ENCODE data around the gene CNGA3.

CNGA3 gene

GRCh38 chr2:98388081-98388480, 41.8 kb downstream of the CNGA3 start:
- H3K79me2 ChIP-seq (ENCODE audit: insufficient read depth, low read length) = no peaks in the 10 kb centered on the region
- no peaks in the 10 kb centered on the region for H3K9me2 ChIP-seq (replicated peaks; ENCODE audit: low read depth, low read length)
- no peak overlapping the region for H3K4me2 ChIP-seq (ENCODE audit: low read depth, low read length, poor library complexity, severe bottlenecking)
- no peaks in the 10 kb centered on the region for H3K27me3 ChIP-seq (ENCODE audit: insufficient read depth, low read length, poor library complexity, severe bottlenecking)
- no peak overlapping the region for H3K4me3 ChIP-seq (ENCODE audit: low read length, poor library complexity, severe bottlenecking)
- H3K9ac ChIP-seq (ENCODE audit: low read depth, low read length, poor library complexity, severe bottlenecking) = no peak overlapping the region
- H4K20me1 ChIP-seq (ENCODE audit: insufficient read depth, low read length, poor library complexity, severe bottlenecking) = no peaks in the 10 kb centered on the region
- H2AFZ ChIP-seq (ENCODE audit: low read length) = no peak overlapping the region
- no peaks in the 10 kb centered on the region for H3K4me1 ChIP-seq (ENCODE audit: insufficient read depth, low read length, poor library complexity, severe bottlenecking)
- no peak for TF ChIP-seq EZH2phosphoT487 (IDR thresholded peaks at IDR 0.05; ENCODE audit: borderline replicate concordance)
- no peaks in the 10 kb centered on the region for H3F3A ChIP-seq (ENCODE audit: low read depth)
- H3K9me3 ChIP-seq (ENCODE audit: insufficient read depth, low read depth, low read length) = no peaks in the 10 kb centered on the region
- no peaks in the 10 kb centered on the region for H3K36me3 ChIP-seq (ENCODE audit: insufficient read depth, low read length)

- no peaks in the 10 kb centered on the region for H3K4me1 ChIP-seq (ENCODE audit: insufficient read depth, low read length, poor library complexity, severe bottlenecking)
- H4K20me1 ChIP-seq (ENCODE audit: insufficient read depth, low read length, poor library complexity, severe bottlenecking) = no peaks in the 10 kb centered on the region
- no peaks in the 10 kb centered on the region for H3K36me3 ChIP-seq (ENCODE audit: insufficient read depth, low read length)
- H3K9ac ChIP-seq (ENCODE audit: low read depth, low read length, poor library complexity, severe bottlenecking) = no peak overlapping the region
- H3K9me2 ChIP-seq (replicated peaks; ENCODE audit: low read depth, low read length) = no peaks in the 10 kb centered on the region
- no peak overlapping the region for H2AFZ ChIP-seq (ENCODE audit: low read length)
- TF ChIP-seq EZH2phosphoT487 (IDR thresholded peaks at IDR 0.05; ENCODE audit: borderline replicate concordance) (no peak), CTCF (conservative IDR thresholded peaks at IDR 0.05; ENCODE audit: low read length) (no peak)
- no peaks in the 10 kb centered on the region for H3K27me3 ChIP-seq (ENCODE audit: insufficient read depth, low read length, poor library complexity, severe bottlenecking)
- no peaks in the 10 kb centered on the region for H3K9me3 ChIP-seq (ENCODE audit: insufficient read depth, low read depth, low read length)
- H3K4me2 ChIP-seq (ENCODE audit: low read depth, low read length, poor library complexity, severe bottlenecking) = no peak overlapping the region
- H3K79me2 ChIP-seq (ENCODE audit: insufficient read depth, low read length) = no peaks in the 10 kb centered on the region
- no peaks in the 10 kb centered on the region for H3F3A ChIP-seq (ENCODE audit: low read depth)
- H3K4me3 ChIP-seq (ENCODE audit: low read length, poor library complexity, severe bottlenecking) = no peak overlapping the region
These were observed 42.5 kb downstream of the CNGA3 start for GRCh38 chr2:98388601-98389250.

- Histone ChIP-seq H2AFZ (ENCODE audit: low read length) (no peak overlapping the region), H3F3A (ENCODE audit: low read depth) (no peaks in the 10 kb centered on the region), H4K20me1 (ENCODE audit: insufficient read depth, low read length, poor library complexity, severe bottlenecking) (no peaks in the 10 kb centered on the region), H3K79me2 (ENCODE audit: insufficient read depth, low read length) (no peaks in the 10 kb centered on the region), H3K9me2 (replicated peaks; ENCODE audit: low read depth, low read length) (no peaks in the 10 kb centered on the region), H3K4me3 (ENCODE audit: low read length, poor library complexity, severe bottlenecking) (no peak overlapping the region), H3K27me3 (ENCODE audit: insufficient read depth, low read length, poor library complexity, severe bottlenecking) (no peaks in the 10 kb centered on the region), H3K4me1 (ENCODE audit: insufficient read depth, low read length, poor library complexity, severe bottlenecking) (no peaks in the 10 kb centered on the region), H3K9me3 (ENCODE audit: insufficient read depth, low read depth, low read length) (no peaks in the 10 kb centered on the region), H3K36me3 (ENCODE audit: insufficient read depth, low read length) (no peaks in the 10 kb centered on the region), H3K4me2 (ENCODE audit: low read depth, low read length, poor library complexity, severe bottlenecking) (no peak overlapping the region), H3K9ac (ENCODE audit: low read depth, low read length, poor library complexity, severe bottlenecking) (no peak overlapping the region)
- no peak for TF ChIP-seq EZH2phosphoT487 (IDR thresholded peaks at IDR 0.05; ENCODE audit: borderline replicate concordance)
- TF ChIP-seq CTCF (conservative IDR thresholded peaks at IDR 0.05; ENCODE audit: low read length) = no peak
These were observed 43.0 kb downstream of the CNGA3 start for GRCh38 chr2:98389251-98389605.
